Measurements from ENCODE around the gene SMARCD3. TPM values are rescaled to one million over a fixed set of nuclear protein-coding genes. Genes with fewer than 3 reads are reported as not detected.

The SMARCD3 gene
- total RNA-seq, 4 donors from 2014 or later, result 23.6 to 45.1 (median 39.8) TPM

- H3K27ac ChIP-seq, result no peak overlapping the region
- no peaks in the 10 kb centered on the region for H3K4me1 ChIP-seq
- no peaks in the 10 kb centered on the region for H3K9me3 ChIP-seq
- H3K27me3 ChIP-seq, result peaks cover 7% of the 10 kb centered on the region
- WGBS, 2 donors (ENCODE audit: low coverage in 1 of 2), result 42 to 59% methylated on average over 4 of the region's 4 CpGs
- no peaks in the 10 kb centered on the region for H3K36me3 ChIP-seq
- TF ChIP-seq POLR2A (IDR thresholded peaks at IDR 0.05) (no peak), EP300 (IDR thresholded peaks at IDR 0.05) (no peak), POLR2AphosphoS5 (IDR thresholded peaks at IDR 0.05) (no peak)
- TF ChIP-seq, protein P1, sequence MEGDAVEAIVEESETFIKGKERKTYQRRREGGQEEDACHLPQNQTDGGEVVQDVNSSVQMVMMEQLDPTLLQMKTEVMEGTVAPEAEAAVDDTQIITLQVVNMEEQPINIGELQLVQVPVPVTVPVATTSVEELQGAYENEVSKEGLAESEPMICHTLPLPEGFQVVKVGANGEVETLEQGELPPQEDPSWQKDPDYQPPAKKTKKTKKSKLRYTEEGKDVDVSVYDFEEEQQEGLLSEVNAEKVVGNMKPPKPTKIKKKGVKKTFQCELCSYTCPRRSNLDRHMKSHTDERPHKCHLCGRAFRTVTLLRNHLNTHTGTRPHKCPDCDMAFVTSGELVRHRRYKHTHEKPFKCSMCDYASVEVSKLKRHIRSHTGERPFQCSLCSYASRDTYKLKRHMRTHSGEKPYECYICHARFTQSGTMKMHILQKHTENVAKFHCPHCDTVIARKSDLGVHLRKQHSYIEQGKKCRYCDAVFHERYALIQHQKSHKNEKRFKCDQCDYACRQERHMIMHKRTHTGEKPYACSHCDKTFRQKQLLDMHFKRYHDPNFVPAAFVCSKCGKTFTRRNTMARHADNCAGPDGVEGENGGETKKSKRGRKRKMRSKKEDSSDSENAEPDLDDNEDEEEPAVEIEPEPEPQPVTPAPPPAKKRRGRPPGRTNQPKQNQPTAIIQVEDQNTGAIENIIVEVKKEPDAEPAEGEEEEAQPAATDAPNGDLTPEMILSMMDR (IDR thresholded peaks at IDR 0.05), result no peak
- no peak for ATAC-seq
- H3K4me3 ChIP-seq, result no peak overlapping the region
Measured at GRCh38 chr7:151290355-151290760, 41.9 kb upstream of the SMARCD3 start.

GRCh38 chr7:151289891-151290290 is 41.4 kb upstream of the SMARCD3 start:
- H3K4me3 ChIP-seq, result no peak overlapping the region
- ATAC-seq, result no peak
- no peaks in the 10 kb centered on the region for H3K36me3 ChIP-seq
- TF ChIP-seq POLR2A (IDR thresholded peaks at IDR 0.05) (no peak), POLR2AphosphoS5 (IDR thresholded peaks at IDR 0.05) (no peak), EP300 (IDR thresholded peaks at IDR 0.05) (no peak)
- TF ChIP-seq, protein P1 (IDR thresholded peaks at IDR 0.05), result no peak
- 85 to 87% methylated on average over 2 of the region's 2 CpGs for WGBS, 2 donors (ENCODE audit: low coverage in 1 of 2)
- H3K27ac ChIP-seq, result no peak overlapping the region
- H3K9me3 ChIP-seq, result no peaks in the 10 kb centered on the region
- H3K4me1 ChIP-seq, result no peaks in the 10 kb centered on the region
- H3K27me3 ChIP-seq, result peaks cover 7% of the 10 kb centered on the region

DNA sequence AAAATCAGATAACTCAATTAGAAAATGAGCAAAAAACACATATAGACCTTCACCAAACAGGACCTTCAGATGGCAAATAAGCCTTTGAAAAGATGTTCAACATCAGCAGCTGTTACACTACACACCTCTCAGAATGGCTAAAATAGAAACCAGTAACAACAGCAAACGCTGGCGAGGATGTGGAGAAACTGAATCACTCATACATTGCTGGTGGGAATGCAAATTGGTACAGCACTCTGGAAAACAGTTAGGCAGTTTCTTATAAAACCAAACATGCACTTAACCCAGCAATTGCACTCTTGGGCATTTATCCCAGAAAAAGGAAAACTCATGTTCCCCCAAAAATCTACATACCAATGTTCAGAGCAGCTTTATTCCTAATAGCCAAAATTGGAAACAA is 37.7 kb upstream of the SMARCD3 start:
- H3K4me1 ChIP-seq, result no peaks in the 10 kb centered on the region
- H3K36me3 ChIP-seq, result no peaks in the 10 kb centered on the region
- no peak for ATAC-seq
- WGBS, 2 donors (ENCODE audit: low coverage in 1 of 2), result 0 to 26% methylated on average over 2 of the region's 2 CpGs
- no peaks in the 10 kb centered on the region for H3K9me3 ChIP-seq
- H3K27ac ChIP-seq, result no peak overlapping the region
- no peaks in the 10 kb centered on the region for H3K27me3 ChIP-seq
- no peak overlapping the region for H3K4me3 ChIP-seq
- TF ChIP-seq, protein P1 (IDR thresholded peaks at IDR 0.05), result no peak
- no peak for TF ChIP-seq POLR2A (IDR thresholded peaks at IDR 0.05)
- no peak for TF ChIP-seq POLR2AphosphoS5 (IDR thresholded peaks at IDR 0.05)

DNA sequence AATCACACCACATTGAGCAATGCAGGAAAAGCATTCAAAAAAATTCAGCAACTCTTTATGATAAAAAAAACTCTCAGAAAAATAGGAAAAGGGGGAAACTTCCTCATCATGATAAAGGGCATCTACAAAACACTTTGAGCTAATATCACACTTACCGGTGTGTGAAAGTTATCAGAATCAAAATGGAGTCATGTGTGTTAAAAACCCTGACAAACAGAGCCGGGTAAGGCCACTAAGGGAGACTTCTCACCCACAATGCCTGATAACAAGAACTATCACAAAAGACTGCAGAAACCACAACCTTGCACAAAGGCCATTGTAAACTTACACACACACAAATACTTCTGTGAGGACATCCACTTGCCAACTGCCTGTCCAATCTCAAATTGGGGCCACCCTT is 34.8 kb upstream of the SMARCD3 start:
- Histone ChIP-seq H3K4me1 (no peaks in the 10 kb centered on the region), H3K4me3 (no peak overlapping the region), H3K9me3 (no peaks in the 10 kb centered on the region), H3K27me3 (no peaks in the 10 kb centered on the region), H3K36me3 (no peaks in the 10 kb centered on the region), H3K27ac (no peak overlapping the region)
- no peak for ATAC-seq
- 87 to 93% methylated on average over 2 of the region's 2 CpGs for WGBS, 2 donors (ENCODE audit: low coverage in 1 of 2)
- TF ChIP-seq EP300 (IDR thresholded peaks at IDR 0.05) (no peak), POLR2A (IDR thresholded peaks at IDR 0.05) (no peak)
- TF ChIP-seq, protein P1 (IDR thresholded peaks at IDR 0.05), result no peak

GRCh38 chr7:151282111-151282510 is 33.6 kb upstream of the SMARCD3 start:
- Histone ChIP-seq H3K36me3 (no peaks in the 10 kb centered on the region), H3K27ac (no peak overlapping the region), H3K9me3 (no peaks in the 10 kb centered on the region), H3K27me3 (no peaks in the 10 kb centered on the region), H3K4me3 (no peak overlapping the region), H3K4me1 (peaks cover 0 to 8% (median 0%) of the 10 kb centered on the region in 3 donors)
- no peak for ATAC-seq
- WGBS, 2 donors (ENCODE audit: low coverage in 1 of 2), result 69 to 70% methylated on average over 3 to 7 of the region's 8 CpGs
- TF ChIP-seq POLR2AphosphoS5 (IDR thresholded peaks at IDR 0.05) (no peak), POLR2A (IDR thresholded peaks at IDR 0.05) (no peak), EP300 (IDR thresholded peaks at IDR 0.05) (no peak)
- TF ChIP-seq, protein P1 (IDR thresholded peaks at IDR 0.05), result no peak

Data from gastroesophageal sphincter (tissue), 4 donors.